Measurements from ENCODE around the gene SIM2.

SIM2 gene

DNA sequence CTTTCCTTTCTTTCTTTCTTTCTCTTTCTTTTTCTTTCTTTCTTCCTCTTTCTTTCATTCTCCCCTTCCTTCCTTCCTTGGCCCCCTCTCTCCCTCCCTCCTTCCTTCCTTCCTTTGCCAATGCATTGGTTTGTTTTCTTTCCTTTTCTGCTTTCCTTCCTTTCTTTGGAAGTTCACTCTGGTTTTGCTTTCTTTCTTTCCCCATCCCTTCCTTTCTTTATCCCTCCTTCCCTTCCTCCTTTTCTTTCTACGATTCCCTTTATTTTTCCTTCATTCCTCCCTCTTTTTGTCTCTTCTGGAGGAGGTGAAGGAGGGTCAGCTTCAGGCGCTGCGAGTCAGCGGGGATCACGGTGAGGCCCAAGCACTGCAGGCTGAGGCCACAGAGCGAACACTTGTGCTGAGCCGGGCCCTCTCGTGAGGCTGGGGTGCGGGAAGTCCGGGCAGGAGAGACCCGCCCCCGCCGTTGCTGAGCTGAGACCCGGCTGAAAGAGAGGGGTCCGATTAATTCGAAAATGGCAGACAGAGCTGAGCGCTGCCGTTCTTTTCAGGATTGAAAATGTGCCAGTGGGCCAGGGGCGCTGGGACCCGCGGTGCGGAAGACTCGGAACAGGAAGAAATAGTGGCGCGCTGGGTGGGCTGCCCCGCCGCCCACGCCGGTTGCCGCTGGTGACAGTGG, 1.5 kb downstream of the SIM2 start:
- no peak for DNase-seq (ENCODE audit: low spot score)

DNA sequence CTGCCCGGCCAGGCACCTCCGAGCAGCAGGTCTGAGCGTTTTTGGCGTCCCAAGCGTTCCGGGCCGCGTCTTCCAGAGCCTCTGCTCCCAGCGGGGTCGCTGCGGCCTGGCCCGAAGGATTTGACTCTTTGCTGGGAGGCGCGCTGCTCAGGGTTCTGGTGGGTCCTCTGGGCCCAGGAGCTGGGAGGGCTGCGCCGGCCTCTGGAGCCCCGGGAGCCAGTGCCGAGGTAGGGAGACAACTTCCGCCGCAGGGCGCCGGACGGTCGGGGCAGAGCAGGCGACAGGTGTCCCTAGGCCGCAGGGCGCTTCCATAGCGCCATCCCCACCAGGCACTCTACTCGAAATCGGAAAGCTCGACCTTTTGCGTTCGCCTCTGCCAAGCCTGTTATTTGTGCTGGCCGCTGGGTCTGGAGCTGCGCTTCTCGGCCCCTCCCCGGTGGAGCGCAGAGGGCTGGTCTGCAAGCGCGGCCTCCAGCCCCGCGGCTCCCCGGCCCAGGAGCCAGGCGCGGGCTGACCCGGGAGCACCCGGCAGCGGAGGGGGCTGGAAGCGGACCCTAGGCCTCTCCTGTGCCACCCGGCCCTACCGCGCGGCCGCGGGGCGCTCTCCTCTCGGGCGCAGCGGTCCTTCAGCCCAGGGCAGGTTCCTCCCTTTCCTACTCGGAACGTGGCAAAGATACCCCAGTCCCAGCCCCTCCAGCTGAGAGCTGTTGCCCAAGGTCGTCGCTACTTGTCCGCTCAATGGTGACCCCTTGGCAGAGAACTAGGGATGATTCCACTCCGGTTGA, 2.2 kb downstream of the SIM2 start:
- DNase-seq (ENCODE audit: low spot score): no peak

DNA sequence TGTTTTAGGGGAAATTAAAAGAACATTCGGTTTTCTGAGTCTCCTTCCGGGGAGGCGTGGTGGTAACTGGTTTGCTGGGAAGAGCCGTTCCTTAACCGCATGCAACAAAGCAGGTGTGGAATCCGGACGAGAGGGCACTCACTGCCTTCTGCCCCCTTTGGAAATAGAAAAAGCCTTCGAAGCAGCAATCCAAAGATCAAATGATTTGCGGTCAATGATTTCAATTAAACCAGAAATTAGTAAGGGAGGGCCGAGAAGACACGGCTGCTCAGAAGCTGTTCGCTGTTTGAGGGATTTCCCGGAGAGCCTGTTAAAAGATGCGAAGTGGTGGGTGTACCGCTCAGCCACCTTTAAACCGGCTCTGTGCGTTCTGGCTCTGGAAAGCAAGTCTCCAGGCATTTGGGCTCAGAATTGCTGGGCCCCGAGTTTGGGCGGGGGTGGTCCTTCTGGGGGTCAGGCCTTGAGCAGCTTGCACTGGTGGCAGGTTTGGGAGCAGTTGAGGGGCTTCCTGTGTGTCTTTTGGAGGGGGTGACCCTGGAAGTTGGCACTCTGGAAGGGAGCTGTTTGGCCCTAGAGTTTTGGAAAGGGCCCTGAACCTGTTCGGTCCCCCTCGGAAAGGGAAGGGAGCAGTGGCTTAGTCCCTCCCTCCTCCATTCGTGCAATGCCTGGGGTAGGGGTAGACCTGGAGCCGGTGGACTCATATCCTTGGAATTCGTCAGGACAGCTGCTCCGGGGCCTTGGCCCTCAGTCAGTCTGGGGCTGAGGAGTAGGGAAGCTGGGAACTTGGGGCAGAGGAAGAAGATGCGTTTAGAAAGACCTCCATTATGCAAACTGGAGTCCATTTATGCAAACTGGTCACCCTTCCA, 3.1 kb downstream of the SIM2 start:
- no peak for DNase-seq (ENCODE audit: low spot score)

DNA sequence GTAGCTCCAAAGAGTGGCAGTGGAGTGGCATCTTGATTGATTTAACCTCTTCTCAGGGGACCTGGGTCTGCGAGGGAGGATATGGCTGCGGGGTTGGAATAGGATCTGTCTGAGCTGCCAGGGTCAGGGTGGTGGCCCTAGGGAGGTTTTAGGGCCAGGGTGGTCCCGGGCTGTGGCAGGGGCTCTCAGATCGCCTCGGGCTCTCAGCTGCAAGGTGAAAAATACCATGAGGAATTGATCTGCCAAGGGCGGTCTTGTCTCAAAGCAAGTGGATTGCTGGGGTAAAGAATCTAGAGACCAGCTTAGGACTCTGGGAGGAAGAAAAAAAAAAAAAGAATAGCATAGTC, 3.7 kb downstream of the SIM2 start:
- no peak for DNase-seq (ENCODE audit: low spot score)

DNA sequence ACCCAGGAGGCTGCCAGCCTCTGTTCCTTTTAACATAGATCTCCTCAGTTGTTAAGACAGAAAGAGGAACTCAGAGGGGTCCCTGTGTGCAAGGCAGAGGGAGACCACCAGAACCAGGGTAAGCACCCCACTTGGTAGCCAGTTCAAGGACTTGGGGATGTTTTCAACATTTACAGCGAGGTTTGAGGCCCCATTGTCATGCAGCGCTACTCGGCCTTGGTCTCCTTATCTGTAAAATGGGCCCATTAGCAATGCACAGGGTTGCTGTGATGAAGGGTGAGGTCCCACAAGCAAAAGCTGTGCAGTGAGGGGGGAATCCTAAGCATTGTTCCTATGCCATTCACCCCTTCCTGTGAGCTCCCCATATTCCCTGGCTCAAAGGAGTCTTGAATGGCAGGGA, 4.2 kb downstream of the SIM2 start:
- DNase-seq (ENCODE audit: low spot score): no peak

DNA sequence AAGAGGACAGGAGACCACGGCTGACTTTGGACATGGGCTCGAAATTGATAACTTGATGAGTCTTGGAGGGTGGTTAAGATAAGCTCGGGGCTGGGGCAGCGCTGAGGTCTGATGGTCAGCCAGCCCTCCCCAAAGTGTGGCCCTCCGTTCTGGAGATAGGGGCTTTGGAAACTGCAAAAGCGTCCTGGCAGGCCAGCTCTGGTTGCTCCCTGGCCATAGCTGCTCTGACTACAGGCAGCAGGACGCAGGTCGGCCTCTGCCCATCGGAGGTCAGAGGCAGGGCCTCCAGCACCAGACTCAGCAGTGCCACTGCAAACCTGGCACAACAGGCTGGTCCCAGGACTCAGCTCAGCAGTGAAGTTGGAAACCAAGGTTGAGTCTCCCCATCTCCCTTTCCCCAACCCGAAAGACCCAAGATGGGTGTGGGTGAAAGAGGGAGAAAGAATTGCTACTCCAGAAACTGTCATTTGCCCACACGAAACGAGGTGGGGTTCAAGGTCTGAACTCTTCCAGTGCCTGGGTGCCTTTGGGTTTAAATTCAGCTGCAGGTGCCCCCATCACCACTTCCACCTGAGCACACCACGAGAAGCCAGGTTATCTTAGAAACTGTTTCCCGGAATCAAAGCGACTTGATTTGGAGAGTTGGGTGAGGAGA, 4.8 kb downstream of the SIM2 start:
- no peak for DNase-seq (ENCODE audit: low spot score)

DNA sequence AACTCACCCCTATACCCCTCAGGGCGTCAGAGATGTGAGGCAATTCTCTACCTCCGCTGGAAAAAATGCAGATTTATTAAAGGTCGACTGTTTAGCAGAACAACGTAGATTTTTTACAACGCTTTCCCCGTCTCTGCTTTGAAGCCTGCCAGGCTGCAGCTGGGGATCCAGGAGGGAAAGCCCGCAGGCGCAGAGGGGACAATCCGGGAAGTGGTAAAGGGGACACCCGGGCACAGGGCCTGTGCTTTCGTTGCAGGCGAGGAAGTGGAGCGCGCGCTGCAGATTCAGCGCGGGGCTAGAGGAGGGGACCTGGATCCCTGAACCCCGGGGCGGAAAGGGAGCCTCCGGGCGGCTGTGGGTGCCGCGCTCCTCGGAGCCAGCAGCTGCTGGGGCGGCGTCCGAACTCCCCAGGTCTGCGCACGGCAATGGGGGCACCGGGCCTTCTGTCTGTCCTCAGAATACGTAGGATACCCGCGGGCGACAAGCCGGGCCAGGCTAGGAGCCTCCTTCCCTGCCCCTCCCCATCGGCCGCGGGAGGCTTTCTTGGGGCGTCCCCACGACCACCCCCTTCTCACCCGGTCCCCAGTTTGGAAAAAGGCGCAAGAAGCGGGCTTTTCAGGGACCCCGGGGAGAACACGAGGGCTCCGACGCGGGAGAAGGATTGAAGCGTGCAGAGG, 5.5 kb downstream of the SIM2 start:
- no peak for DNase-seq (ENCODE audit: low spot score)

DNA sequence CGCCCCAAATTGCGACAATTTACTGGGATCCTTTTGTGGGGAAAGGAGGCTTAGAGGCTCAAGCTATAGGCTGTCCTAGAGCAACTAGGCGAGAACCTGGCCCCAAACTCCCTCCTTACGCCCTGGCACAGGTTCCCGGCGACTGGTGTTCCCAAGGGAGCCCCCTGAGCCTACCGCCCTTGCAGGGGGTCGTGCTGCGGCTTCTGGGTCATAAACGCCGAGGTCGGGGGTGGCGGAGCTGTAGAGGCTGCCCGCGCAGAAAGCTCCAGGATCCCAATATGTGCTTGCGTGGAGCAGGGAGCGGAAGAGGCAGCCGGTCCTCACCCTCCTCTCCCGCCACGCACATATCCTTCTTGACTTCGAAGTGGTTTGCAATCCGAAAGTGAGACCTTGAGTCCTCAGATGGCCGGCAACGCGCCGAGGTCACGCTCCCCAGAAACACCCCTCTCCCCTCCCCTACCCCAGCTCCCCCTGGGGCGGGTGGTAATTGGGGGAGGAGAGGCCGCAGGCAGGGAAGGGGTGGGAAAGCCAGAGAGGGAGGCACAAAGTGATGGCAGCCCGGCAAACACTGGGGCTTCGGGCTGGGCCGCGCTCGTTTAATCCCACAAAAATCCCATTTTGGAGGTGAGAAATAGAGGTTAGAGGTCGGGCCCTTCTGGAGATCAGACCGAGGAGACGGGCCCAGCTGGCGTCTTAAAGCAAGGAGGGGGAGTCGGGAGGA, 6.2 kb downstream of the SIM2 start:
- no peak for DNase-seq (ENCODE audit: low spot score)

DNA sequence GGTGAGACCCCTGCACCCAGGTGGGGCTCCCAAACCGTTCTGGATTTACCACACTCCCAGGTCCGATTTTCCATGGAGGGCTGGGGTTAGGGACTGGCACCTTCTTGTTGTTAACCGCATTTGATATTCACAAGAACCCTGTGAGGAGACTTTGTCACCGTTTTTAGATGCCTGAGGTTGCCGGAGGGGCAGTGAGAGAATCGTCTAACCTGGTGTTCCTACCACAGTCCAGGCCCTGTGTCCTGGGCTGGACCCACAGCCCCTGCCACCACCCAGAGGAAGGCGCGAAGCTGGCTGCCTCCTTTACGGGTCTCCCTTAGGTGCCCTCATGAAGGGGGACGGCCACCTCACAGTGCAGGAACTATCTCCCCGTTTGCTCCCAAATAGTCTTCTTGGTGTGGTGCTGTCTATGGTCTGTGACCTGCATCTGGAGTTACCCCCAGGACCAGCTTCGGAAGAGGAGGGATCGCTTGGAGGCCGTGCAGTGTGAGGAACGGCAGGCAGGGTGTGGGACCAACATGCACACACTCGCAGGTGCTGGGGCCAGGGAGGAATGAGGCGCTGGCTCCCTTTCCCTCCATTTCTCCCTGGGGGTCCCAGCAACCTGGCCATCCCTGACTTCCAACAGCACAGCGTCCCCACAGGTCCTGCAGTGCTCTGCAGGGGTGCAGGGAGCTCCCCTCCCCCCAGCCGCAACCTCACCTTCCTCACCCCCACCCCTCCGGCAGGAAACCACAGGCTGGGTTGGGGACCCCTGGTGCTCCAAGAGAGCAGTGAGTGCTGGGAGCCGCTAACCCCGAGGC, 7.0 kb downstream of the SIM2 start:
- DNase-seq (ENCODE audit: low spot score): no peak

DNA sequence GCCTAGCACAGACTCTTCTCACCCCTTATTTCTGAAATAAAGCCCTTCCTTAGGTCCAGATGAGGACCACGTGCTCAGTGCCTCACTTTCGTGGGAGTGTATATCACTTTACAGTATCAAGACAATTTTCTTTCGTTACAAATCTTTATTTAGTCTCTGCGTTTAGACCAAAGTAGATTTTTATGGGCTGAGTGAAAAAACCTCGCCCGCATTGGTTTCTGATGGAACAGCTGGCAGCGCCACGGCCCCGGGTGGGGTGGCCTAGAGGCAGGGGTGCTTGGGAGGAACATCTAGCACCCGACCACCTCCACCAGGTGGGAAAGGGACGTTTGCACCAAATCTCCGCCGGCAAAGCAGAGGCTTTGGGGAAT, 7.6 kb downstream of the SIM2 start:
- DNase-seq (ENCODE audit: low spot score): no peak

DNA sequence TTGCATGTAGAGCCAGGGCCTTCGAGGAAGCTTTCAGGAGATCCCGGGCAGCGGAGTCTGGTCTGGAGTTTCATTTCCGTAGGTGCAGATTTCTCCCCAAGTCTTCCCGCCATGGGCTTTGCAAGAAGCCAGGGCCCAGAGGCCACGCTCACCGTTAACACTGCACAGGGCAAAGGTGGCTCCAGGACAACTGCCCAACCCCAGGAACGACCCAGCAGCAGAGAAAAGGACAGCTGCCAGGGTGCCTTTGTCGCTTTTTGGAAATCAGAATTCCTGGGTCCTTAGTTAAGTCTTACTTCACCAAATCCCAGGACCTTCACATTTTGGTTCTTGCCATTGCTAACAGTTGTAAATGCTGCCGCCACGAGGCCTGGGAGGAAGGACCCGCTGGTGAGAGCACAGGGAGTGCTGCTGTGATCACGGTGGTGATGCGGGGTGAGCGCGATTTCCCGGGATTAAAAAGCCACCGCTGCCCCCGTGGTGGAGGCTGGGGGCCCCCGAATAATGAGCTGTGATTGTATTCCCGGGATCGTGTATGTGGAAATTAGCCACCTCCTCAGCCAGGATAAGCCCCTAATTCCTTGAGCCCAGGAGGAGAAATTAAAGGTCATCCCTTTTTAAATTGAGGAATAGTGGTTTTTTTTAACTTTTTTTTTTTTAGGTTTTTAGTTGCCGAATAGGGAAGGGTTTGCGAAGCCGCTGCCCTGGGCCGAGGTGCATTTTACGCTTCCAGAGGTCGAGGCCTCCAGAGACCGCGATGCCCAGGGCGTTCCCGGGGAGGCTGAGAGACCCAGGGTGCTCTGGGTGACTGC, 8.2 kb downstream of the SIM2 start:
- DNase-seq (ENCODE audit: low spot score): no peak

DNA sequence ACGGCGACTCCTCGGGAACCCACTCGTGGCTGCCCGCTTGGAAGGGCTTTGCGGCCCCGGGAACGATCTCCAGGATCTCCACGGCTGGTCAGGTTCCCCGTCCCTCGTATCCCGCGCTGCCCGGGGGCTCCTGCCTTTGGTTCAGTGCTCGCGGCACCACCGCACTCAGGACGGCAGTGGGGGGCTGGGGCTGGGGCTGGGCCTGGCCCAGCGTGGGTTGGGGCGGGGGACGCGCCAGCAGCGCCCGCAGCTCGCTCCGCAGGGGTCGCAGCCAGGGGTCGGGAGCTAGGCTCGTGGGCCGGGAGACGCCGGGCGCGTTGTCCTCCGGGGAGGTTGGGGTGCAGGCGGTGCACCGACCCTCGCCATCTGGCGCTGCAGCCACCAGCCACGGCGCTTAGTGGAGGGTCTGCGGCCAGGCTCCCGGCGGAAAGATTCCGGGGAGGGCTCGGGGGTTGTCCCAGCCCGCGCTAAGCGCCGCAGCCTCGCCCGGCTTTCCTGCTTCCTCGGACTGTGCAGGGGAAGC, 8.9 kb downstream of the SIM2 start:
- DNase-seq (ENCODE audit: low spot score): no peak

DNA sequence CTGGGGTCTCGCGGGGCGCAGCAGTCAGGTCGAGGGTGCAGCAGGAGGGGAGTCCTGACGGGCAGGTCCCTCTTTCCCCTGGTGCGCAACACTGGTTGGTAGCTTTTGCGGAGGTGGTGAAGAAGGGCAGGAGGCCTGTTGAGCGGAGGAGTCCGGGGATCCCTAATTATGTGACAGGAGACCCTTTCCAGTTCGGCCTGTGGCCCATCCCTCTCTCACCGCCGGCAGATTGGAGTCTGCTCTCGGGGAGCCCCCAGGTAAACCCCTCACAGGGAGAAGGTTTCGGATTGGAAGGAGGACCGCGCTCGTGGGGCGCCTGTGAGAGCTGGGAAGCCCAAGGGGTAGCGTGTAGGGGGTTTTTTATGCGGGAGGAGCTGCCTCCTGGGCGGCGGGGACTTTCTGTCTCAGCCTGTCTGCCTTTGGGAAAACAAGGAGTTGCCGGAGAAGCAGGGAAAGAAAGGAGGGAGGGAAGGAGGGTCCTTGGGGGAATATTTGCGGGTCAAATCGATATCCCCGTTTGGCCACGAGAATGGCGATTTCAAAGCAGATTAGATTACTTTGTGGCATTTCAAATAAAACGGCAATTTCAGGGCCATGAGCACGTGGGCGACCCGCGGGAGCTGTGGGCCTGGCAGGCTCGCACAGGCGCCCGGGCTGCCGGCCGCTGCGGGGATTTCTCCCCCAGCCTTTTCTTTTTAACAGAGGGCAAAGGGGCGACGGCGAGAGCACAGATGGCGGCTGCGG, 9.5 kb downstream of the SIM2 start:
- DNase-seq (ENCODE audit: low spot score): no peak

DNA sequence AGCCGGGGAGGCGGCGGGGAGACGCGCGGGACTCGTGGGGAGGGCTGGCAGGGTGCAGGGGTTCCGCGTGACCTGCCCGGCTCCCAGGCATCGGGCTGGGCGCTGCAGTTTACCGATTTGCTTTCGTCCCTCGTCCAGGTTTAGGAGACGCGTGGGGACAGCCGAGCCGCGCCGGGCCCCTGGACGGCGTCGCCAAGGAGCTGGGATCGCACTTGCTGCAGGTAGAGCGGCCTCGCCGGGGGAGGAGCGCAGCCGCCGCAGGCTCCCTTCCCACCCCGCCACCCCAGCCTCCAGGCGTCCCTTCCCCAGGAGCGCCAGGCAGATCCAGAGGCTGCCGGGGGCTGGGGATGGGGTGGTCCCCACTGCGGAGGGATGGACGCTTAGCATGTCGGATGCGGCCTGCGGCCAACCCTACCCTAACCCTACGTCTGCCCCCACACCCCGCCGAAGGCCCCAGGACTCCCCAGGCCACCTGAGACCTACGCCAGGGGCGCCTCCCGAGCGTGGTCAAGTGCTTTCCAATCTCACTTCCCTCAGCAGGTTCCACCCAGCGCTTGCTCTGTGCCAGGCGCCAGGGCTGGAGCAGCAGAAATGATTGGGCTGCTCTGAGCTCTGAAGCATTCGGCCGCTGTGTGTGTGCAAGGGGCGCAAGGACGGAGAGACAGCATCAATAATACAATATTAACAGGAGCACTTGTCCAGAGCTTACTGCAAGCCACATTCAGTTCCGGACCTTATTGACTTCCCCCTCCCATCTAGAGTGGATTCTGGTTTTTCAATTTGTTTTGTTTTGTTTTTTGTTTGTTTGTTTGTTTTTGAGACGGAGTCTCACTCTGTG, 10.3 kb downstream of the SIM2 start:
- no peak for DNase-seq (ENCODE audit: low spot score)

DNA sequence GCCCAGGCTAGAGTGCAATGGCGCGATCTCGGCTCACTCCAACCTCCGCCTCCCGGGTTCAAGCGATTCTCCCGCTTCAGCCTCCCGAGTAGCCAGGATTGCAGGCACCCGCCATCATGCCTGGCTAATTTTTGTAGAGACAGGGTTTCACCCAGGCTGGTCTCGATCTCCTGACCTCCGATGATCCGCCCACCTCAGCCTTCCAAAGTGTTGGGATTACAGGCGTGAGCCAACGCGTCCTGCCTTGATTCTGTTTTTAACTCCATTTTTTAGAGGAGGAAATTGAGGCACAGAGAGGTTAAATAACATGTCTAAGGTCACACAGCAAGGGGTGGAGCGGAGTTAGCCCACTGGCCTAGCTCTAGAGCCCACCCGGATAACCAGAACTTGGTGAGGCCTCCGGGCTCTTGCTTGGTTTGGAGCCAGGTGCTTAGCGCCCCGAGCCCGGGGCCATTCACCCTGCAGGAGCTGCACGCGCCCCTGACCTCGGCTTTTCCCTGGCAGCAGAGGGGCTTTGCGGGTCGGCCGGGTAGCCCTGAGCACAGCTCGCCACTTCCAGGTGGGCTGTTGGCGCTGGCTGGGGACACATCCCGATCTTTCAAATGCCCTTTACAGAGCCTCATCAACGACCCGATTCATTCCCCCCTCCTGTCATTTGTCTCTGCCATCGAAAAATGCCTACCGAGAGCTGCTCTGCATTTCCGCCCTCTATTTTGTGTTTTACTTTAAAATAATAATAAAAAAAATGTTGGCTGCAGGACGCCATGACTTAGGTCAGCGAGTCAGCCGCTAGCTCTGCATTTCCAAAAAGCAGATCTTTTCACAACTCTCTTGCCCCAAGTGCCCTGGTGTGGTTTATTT, 11.2 kb downstream of the SIM2 start:
- no peak for DNase-seq (ENCODE audit: low spot score)

DNA sequence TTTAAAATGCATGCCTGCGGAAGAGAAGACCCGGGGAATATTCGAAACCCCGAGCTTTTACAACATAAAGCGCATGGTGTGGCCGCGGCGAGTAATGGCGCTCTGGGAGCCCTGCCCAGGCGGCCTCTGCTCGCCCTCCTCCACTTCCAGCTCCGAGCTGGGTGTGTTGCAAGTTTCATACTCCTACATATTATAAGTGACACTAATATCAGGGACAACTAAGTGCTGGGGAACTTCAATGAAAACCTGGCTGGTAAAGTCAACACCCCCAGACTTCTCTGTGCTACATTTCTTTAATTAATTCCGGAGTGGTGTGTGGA, 11.8 kb downstream of the SIM2 start:
- DNase-seq (ENCODE audit: low spot score): no peak

DNA sequence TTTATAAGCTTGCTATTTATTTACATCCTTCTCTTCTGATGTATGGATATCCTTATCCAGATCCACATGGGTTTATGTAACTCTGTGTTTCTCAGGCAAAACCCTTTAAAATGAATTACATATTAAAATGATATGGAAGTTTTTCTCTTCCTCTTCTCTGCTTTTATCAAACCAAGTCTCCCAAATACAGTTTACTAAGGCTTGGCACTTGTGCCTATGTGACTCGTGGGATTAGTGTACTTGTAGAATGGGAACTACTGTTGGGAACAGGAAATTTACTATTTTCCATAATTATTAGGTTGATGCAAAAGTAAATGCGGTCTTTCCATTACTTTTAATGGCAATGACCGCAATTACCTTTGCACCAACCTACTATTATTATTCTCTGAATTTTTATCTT, 14.8 kb downstream of the SIM2 start:
- no peak for DNase-seq (ENCODE audit: low spot score)
